COLO668 (cell line): ENCODE results near the gene TCEA3.

ENCODE experiments used
- DNase-seq: peaks from one replicate; lab custom pipeline; 2025; ENCODE audit not compliant: unreplicated experiment; lab: John Stamatoyannopoulos, UW

The TCEA3 gene

GRCh38 chr1:23370330-23370708 lies 54.2 kb downstream of the TCEA3 start:
- DNase-seq = no peak

- peak; percentile 85 for DNase-seq
Measured at GRCh38 chr1:23369335-23370013, 55.1 kb downstream of the TCEA3 start, which contains the start of gene ZNF436. Gene ZNF436, minus strand, starts transcription at chr1:23369836. Its CDS starts 1,831 bp downstream, at chr1:23368005.

- DNase-seq = peak; percentile 99
Measured at GRCh38 chr1:23368562-23369334, 55.8 kb downstream of the TCEA3 start.

- DNase-seq = peak; percentile 100
Measured at GRCh38 chr1:23367791-23368561, 56.6 kb downstream of the TCEA3 start.

- no peak for DNase-seq
Measured at GRCh38 chr1:23367451-23367790, 57.1 kb downstream of the TCEA3 start.

- no peak for DNase-seq
Measured at GRCh38 chr1:23366598-23366997, 58.0 kb downstream of the TCEA3 start.

- DNase-seq = no peak
Measured at GRCh38 chr1:23366146-23366545, 58.4 kb downstream of the TCEA3 start.

GRCh38 chr1:23362218-23362713 lies 62.3 kb downstream of the TCEA3 start:
- no peak for DNase-seq

- DNase-seq = no peak
Measured at GRCh38 chr1:23358310-23358875, 66.2 kb downstream of the TCEA3 start.

- DNase-seq = no peak
Measured at GRCh38 chr1:23357138-23357908, 67.2 kb downstream of the TCEA3 start.

GRCh38 chr1:23356471-23357137 lies 67.9 kb downstream of the TCEA3 start:
- DNase-seq = no peak

GRCh38 chr1:23354245-23354644 lies 70.3 kb downstream of the TCEA3 start:
- DNase-seq = no peak

- no peak for DNase-seq
Measured at GRCh38 chr1:23352096-23352695, 72.4 kb downstream of the TCEA3 start.

- DNase-seq = no peak
Measured at GRCh38 chr1:23345920-23346319, 78.6 kb downstream of the TCEA3 start.

GRCh38 chr1:23344987-23345472 lies 79.5 kb downstream of the TCEA3 start:
- no peak for DNase-seq

GRCh38 chr1:23344111-23344986 lies 80.2 kb downstream of the TCEA3 start, which contains the start of gene HNRNPR:
Gene HNRNPR, minus strand, starts transcription at chr1:23344284. Its CDS starts 3,276 bp downstream, at chr1:23341008.
- DNase-seq = peak; percentile 100

GRCh38 chr1:23343221-23344110 lies 81.1 kb downstream of the TCEA3 start:
- DNase-seq = peak; percentile 88
